HG02943 (cell line): ENCODE data around the gene CHAC1.

Source experiments
- ATAC-seq: cut with Tn5 transposase; IDR thresholded peaks from one replicate; pipeline ENCODE4 v1.9.1; 2021; ENCODE audit warnings: mild to moderate bottlenecking, low read depth, moderate library complexity; ENCODE audit not compliant: unreplicated experiment

Gene CHAC1, protein sequence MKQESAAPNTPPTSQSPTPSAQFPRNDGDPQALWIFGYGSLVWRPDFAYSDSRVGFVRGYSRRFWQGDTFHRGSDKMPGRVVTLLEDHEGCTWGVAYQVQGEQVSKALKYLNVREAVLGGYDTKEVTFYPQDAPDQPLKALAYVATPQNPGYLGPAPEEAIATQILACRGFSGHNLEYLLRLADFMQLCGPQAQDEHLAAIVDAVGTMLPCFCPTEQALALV

DNA sequence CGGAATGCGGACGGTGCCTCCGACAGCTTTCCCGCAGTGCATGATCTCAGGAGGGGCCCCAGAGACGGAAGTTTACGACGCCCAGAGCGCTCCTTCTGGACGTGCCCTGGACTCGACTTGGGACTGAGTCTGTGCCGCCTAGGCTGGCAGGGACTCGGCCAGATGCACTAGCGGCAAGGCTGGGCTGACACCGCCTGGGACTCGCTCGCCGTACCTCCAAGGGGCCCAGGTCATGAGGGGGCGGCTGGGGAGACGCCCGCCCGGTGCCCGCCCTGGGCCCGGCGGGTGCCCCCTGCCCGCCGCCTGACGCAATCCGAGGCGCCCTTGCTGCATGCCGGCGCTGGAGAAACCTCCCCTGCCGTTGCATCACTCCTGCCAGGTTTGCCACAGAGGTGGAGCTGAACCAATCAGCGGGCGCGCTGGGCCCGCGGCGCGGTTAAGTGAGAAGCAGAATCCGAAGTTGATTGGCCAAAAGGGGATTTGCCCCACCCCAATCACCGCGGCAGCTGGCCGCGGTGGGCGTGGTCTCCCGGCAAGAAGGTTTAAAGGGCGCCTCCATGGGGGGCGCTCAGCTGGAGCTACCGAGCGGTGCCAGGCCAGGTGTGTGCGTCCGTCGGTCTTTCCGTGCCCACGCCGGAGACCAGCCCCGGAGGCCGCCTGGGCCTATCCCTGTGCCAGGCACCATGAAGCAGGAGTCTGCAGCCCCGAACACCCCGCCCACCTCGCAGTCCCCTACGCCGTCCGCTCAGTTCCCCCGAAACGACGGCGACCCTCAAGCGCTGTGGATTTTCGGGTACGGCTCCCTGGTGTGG lies at the start of gene CHAC1:
Gene CHAC1, plus strand, starts transcription at position 571 of the 812 bp plus-strand sequence. Its CDS starts 113 bp downstream, at position 684.
- ATAC-seq: peak; percentile 89

DNA sequence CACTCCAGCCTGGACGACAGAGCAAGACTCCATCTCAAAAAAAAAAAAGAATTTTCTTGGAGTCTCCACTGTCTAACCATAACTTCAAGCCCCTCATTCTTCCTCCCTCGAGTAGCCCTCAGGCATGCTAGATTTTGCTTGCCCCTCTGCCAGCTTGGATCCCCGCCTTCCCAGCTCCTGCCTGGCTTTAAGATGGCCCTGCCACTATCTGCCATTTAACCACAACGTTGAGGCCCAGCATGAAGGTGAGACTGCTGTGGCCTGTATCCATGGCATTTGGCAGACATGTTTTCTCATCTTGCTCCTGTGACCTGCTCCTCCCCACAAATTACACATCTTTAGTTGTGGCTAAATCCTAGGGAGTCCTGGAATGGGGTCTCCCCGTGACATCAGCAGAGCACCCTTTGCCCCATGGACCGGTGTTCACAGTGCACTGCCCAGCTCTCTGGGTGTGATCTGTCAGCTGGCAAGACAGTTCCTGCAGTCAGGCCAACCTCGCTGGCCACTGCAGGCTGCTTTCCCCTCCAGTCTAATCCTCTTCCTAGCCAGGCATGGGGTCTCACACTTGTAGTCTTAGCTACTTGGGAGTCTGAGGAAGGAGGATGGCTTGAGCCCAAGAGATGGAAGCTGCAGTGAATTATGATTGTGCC lies 48.6 kb upstream of the CHAC1 start:
- no peak for ATAC-seq

- peak; percentile 51 for ATAC-seq
These were observed 46.9 kb upstream of the CHAC1 start for GRCh38 chr15:40906091-40906990.

DNA sequence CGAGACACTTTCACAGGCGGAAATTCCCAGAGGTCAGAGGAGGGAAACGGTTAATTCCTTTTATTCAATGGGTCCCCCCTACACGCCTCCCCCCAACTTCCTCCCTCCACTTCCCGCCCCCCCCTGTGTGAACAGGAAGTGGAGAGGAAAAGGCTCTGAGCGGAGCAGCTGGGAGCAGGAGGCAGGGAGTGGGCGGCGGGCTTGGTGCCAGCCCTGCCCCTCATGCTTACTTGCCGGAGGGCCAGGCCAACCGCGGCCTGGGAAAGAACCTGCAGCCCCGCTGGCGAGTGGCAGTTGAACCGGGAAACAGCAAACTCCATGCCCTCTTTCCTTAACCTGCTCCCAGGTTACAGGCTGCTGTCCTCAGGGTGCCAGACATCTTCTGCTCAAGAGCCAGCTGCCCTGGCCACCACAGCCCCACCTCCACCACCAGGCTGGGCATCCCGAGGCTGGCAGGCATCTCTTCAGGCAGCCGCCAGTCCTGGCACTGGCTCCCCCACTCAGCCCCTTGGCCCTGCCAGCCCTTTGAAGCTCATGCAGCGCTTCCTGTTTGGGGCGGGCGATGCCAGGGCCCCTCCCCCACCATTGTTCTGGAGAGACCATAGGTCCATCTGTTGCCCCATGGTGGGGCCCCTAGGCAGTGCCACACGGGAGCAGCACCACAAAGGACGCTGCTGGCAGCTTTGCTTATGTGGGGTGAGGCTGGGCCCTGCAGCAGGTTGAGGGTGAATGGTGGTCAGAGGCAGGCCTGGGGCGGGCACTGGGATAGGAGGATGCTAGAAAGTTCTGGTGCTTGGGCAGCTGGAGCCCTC lies 46.1 kb upstream of the CHAC1 start:
- no peak for ATAC-seq

DNA sequence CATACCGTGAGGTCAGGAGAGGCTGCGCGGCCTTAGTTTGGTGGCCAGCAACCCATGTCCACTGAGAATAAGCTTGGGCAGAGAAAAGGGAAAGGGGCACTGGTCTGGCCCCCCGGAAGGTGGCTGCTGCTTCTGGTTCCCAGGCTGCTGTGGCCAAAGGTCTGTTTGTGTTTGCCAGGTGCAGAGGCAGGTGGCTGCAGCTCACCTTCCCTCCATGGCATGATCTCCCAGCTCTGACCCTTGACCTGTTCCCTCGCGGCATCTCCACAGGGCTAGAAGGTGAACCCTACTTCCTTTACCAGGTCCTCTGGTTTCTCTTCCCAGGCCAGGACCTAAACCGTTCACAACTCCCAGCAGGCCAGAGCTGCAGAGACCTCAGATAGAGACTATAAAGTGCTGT lies 45.2 kb upstream of the CHAC1 start:
- no peak for ATAC-seq

DNA sequence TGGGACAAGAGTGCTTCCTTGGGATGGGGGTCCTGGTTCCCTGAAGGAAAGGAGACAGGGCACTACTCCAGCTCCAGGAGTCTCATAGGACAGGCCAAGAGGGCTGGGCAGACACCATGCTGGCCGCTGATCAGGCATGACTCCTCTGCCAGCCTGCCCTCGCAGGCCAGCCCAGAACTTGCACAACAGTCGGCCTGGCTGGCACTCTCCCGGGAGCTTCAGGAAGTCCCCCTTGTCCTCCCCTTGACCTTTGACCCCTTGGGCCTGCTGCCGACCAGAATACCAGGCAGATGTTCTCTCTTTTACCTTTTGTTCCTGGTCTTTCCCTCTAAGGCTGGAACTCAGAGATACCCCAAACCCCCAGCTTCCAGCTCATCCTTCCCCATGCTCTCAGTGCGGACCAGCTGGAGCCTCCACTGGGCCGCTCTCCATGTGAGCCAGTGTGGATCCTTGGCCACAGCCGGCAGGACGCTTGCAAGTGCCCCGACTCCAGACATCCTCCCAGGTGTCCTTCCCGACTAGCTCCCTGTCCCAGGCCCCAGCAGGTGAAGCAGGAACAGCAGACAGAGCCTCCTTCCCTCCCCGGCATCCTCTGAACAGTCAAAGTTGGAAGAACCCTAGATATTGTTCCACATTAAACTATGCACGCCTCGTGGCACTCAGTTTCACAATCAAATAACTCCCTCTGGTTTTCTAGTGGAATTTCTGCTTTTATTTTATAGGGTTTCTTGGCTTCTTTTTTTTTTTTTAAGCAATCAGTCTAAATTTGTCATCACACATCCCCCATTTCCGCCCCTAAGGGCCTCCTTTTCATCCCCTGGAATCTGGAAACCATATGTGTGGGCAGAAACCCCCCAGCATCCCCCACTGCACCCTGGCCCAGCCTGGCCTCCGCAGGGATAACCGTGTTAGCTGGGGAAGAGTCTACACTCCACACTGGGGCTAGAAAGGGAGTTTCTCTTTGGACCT lies 43.3 kb upstream of the CHAC1 start:
- ATAC-seq: no peak

DNA sequence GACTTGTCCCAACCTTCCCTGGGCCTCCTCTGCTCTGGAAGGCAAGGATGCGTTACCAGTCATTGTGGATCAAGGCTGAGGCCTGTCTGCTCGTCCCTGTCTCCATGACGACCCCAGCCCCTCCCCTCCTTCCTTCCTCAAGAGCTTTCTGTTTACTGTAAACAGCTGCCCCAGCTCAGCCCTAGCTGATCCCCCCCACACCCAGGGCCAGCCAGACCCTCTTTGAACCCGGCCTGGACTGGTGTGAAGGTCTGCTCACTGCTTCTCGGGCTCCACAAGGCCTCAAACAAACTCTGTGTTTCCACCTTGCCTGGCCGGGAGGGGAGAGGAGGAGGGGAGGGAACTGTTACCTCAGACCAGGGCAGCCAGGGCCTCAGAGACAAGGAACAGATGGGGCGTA lies 42.1 kb upstream of the CHAC1 start:
- no peak for ATAC-seq

DNA sequence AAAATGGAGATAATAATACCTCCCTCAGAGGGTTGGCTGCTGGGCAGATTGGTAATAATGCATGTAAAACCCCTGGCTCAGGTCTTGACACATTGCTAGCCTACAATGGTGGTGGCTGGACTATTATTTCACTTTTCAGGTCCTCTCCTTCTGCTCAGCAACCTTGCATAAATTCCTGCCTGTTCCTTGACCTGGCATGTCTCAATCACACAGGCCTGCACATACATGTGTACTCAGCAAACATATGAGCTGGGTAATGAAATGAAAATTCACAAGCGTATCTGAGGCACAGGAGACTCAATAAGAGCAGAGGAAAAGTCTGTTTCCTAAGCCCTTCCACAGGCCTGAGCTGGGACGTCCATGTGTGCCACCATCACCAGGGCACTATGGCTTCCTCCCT lies 41.6 kb upstream of the CHAC1 start:
- no peak for ATAC-seq

DNA sequence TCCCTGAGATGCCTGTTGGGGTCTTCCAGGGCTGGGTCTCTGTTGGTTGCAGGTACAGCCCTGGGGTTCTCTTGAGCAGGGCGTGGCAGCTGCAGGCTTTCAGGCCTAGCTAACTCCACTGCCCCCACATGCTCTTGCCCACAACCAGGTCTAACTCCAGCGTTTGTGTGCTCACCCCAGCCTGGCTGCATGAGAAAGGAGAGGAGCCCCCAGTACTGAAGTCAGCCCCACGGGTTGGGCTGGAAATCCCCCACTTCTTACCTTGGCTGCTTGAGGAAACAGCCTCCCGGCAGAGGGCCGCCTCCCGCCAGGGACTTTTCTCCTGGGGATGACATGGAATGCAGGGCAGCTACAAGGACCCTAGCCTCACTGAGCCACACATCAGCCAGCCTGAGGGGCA lies 40.8 kb upstream of the CHAC1 start:
- no peak for ATAC-seq

- ATAC-seq: no peak
These were observed 39.3 kb upstream of the CHAC1 start for GRCh38 chr15:40914013-40914412.

DNA sequence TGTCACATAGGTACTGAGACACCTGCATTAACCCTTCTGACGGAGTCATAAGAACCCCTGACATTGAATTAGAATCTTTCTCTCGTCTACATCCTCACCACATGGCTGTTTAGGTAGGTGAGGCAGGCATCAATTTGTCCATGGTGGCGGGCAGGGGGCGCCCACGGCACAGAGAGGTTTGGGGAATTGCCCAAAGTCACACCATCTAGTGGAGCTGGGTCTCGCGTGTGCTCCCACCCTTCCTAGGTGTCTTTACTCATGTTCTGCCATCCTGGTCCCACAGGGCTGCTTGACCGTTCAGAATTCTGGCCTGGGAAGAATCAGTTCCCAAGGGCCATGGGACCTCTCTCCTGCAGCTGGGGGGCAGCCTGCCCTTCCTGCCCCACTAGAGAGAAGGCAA lies 38.8 kb upstream of the CHAC1 start:
- ATAC-seq: no peak

GRCh38 chr15:40915116-40915661 lies 38.1 kb upstream of the CHAC1 start:
- no peak for ATAC-seq

- no peak for ATAC-seq
These were observed 37.6 kb upstream of the CHAC1 start for GRCh38 chr15:40915679-40916078.

DNA sequence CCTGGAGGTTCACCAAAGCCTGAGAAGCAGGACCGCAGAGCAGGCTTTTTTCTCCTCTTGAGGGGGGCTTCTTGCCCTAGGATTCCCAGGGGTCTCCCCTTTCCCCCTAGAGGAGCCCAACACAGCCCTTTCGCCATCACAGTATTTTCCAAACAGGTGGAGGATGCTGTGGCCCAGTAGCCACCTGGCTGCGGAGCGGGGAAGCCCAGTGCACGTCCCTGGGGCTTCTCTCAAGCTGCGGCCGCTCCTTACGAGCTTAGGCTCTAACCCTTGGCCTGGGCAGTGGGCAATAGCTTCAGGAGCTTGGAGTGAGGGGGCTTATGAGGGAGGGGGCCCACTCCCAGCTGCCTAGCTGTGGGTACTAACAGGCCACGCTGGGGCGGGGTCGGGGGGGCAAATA lies 35.7 kb upstream of the CHAC1 start:
- no peak for ATAC-seq

- ATAC-seq: no peak
These were observed 35.0 kb upstream of the CHAC1 start for GRCh38 chr15:40918146-40918798.

GRCh38 chr15:40918799-40919392 lies 34.4 kb upstream of the CHAC1 start:
- no peak for ATAC-seq

DNA sequence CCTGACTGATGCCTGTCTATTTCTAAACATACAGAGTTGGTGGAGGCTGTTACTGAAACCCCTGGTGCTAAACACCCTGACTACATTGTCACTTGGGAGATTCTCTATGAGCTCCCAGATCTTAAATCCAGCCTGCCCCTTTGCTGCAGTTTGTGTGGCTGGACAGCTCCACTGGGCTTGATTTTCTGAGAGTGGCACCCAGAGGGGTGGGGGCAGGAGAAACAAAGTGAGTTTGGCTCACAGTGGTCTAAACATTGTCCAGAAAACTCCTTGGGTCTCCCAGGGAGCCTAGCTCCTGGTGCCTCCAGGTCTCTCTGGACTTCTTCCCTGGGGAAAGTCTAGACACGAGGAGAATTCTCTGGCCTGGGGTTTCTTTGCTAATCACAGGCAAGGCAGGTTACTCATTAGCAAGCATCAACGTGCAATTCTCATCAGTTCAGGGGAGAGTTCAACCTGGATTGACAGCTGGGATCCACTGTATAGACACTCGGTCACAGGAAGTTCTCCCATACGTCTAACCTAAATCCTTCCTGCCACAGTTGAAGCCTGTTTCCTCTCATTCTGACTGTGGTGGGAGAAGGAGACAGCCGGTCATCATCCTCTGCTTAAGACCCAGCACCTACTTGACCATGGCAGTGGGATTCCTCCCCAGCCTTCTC lies 31.2 kb upstream of the CHAC1 start:
- ATAC-seq: no peak
